ENCODE measurements around the gene ADCY3. TPM values are rescaled to one million over a fixed set of nuclear protein-coding genes. Genes with fewer than 3 reads are reported as not detected.

Gene ADCY3
- total RNA-seq, 2 experiments from 2014 or later, result 28.1 to 31.4 TPM

- Histone ChIP-seq H3K27ac (ENCODE audit: low read depth in 1 of 2, low read length in 2 of 2) (no peak overlapping the region), H3K4me1 (ENCODE audit: insufficient read depth, low read length) (peaks cover 37% of the 10 kb centered on the region), H3K27me3 (ENCODE audit: control insufficient read depth in 1 of 2, insufficient read depth in 2 of 2, low read length in 2 of 2) (no peaks in the 10 kb centered on the region), H3K36me3 (ENCODE audit: insufficient read depth, low read length) (peaks cover 13% of the 10 kb centered on the region), H3K9me3 (ENCODE audit: control insufficient read depth in 1 of 2, insufficient read depth in 1 of 2, low read length in 2 of 2) (no peaks in the 10 kb centered on the region), H3K4me3 (ENCODE audit: low read length) (peak overlapping the region; percentile 60)
- Mint-ChIP-seq H3K36me3 (ENCODE audit: low read depth) (peaks cover 9% of the 10 kb centered on the region), H3K4me3 (peak overlapping the region; percentile 97), H3K9me3 (no peaks in the 10 kb centered on the region), H3K4me1 (ENCODE audit: low read depth) (peaks cover 34% of the 10 kb centered on the region), H3K27ac (peak overlapping the region; percentile 69), H3K27me3 (no peaks in the 10 kb centered on the region)
- no peak for TF ChIP-seq CTCF (IDR thresholded peaks at IDR 0.05)
- ChIA-PET POLR2A (interaction anchor here (1.0 kb wide), 1 partner anchor 842 kb away, joined by 3 read pairs; the partner anchor contains the start of gene SF3B6), CTCF (no interaction called here)
- DNase-seq (peak in 13 of 14 experiments; percentile 32 to 86 (median 54)), ATAC-seq (ENCODE audit: poor library complexity) (peak; percentile 56)
- intact Hi-C loops (cut with DNase I, micrococcal nuclease), result loop anchor here in 1 of 2 experiments (5.0 kb wide), 1 partner anchor 122 kb away; no protein-coding TSS in a partner anchor
These were observed 966 bp downstream of the ADCY3 start for GRCh38 chr2:24919037-24919505.

GRCh38 chr2:24918326-24919036 lies 1.6 kb downstream of the ADCY3 start:
- Mint-ChIP-seq H3K4me1 (ENCODE audit: low read depth) (peaks cover 34% of the 10 kb centered on the region), H3K36me3 (ENCODE audit: low read depth) (peaks cover 9% of the 10 kb centered on the region), H3K27ac (peak overlapping the region; percentile 69), H3K4me3 (peak overlapping the region; percentile 97), H3K27me3 (no peaks in the 10 kb centered on the region), H3K9me3 (no peaks in the 10 kb centered on the region)
- H3K4me3 ChIP-seq (ENCODE audit: low read length), result peak overlapping the region; percentile 60
- peaks cover 37% of the 10 kb centered on the region for H3K4me1 ChIP-seq (ENCODE audit: insufficient read depth, low read length)
- DNase-seq, result peak in 1 of 14 experiments; percentile 5
- no peak overlapping the region for H3K27ac ChIP-seq (ENCODE audit: low read depth in 1 of 2, low read length in 2 of 2)
- no peaks in the 10 kb centered on the region for H3K27me3 ChIP-seq (ENCODE audit: control insufficient read depth in 1 of 2, insufficient read depth in 2 of 2, low read length in 2 of 2)
- no peak for TF ChIP-seq CTCF (IDR thresholded peaks at IDR 0.05)
- POLR2A ChIA-PET, result interaction anchor here (1.0 kb wide), 1 partner anchor 842 kb away, joined by 3 read pairs; the partner anchor contains the start of gene SF3B6
- H3K36me3 ChIP-seq (ENCODE audit: insufficient read depth, low read length), result peaks cover 14% of the 10 kb centered on the region
- no peaks in the 10 kb centered on the region for H3K9me3 ChIP-seq (ENCODE audit: control insufficient read depth in 1 of 2, insufficient read depth in 1 of 2, low read length in 2 of 2)
- intact Hi-C loops (cut with DNase I, micrococcal nuclease), result loop anchor here in 1 of 2 experiments (5.0 kb wide), 1 partner anchor 121 kb away; no protein-coding TSS in a partner anchor
- CTCF ChIA-PET, result no interaction called here
- no peak for ATAC-seq (ENCODE audit: poor library complexity)

- H3K27ac ChIP-seq (ENCODE audit: low read depth in 1 of 2, low read length in 2 of 2), result no peak overlapping the region
- peaks cover 9% of the 10 kb centered on the region for H3K36me3 Mint-ChIP-seq (ENCODE audit: low read depth)
- no peak for TF ChIP-seq CTCF (IDR thresholded peaks at IDR 0.05)
- no peak for ATAC-seq (ENCODE audit: poor library complexity)
- ChIA-PET CTCF (no interaction called here), POLR2A (no interaction called here)
- peaks cover 16% of the 10 kb centered on the region for H3K36me3 ChIP-seq (ENCODE audit: insufficient read depth, low read length)
- H3K4me1 ChIP-seq (ENCODE audit: insufficient read depth, low read length), result peaks cover 37% of the 10 kb centered on the region
- H3K4me3 ChIP-seq (ENCODE audit: low read length), result no peak overlapping the region
- H3K27me3 Mint-ChIP-seq, result no peaks in the 10 kb centered on the region
- peak overlapping the region; percentile 97 for H3K4me3 Mint-ChIP-seq
- peaks cover 34% of the 10 kb centered on the region for H3K4me1 Mint-ChIP-seq (ENCODE audit: low read depth)
- no peaks in the 10 kb centered on the region for H3K27me3 ChIP-seq (ENCODE audit: control insufficient read depth in 1 of 2, insufficient read depth in 2 of 2, low read length in 2 of 2)
- no peak overlapping the region for H3K27ac Mint-ChIP-seq
- no peak for DNase-seq
- intact Hi-C loops (cut with DNase I, micrococcal nuclease), result loop anchor here in 1 of 2 experiments (5.0 kb wide), 1 partner anchor 121 kb away; no protein-coding TSS in a partner anchor
- H3K9me3 ChIP-seq (ENCODE audit: control insufficient read depth in 1 of 2, insufficient read depth in 1 of 2, low read length in 2 of 2), result no peaks in the 10 kb centered on the region
- no peaks in the 10 kb centered on the region for H3K9me3 Mint-ChIP-seq
These were observed 2.2 kb downstream of the ADCY3 start for GRCh38 chr2:24917731-24918325.
